ENCODE measurements around the gene SELENOV.

Gene SELENOV

GRCh38 chr19:39525205-39525604, 10.3 kb downstream of the SELENOV start:
- DNase-seq, result no peak

- no peak for DNase-seq
Measured at GRCh38 chr19:39531834-39532232, 16.9 kb downstream of the SELENOV start.

GRCh38 chr19:39532233-39533002, 17.5 kb downstream of the SELENOV start, which contains the start of gene EID2B:
TSS of gene EID2B (minus strand) at chr19:39532852. CDS start at chr19:39532802, 50 bp downstream.
- peak; percentile 93 for DNase-seq

GRCh38 chr19:39533003-39533512, 18.1 kb downstream of the SELENOV start:
- DNase-seq, result no peak

- DNase-seq, result no peak
Measured at GRCh38 chr19:39533791-39534190, 18.9 kb downstream of the SELENOV start.

- DNase-seq, result no peak
Measured at GRCh38 chr19:39539165-39539517, 24.2 kb downstream of the SELENOV start.

- DNase-seq, result peak; percentile 90
Measured at GRCh38 chr19:39539518-39540332, 24.8 kb downstream of the SELENOV start, which contains the start of gene EID2. TSS of gene EID2 (minus strand) at chr19:39540161. CDS start at chr19:39540079, 82 bp downstream.

- no peak for DNase-seq
Measured at GRCh38 chr19:39540333-39540673, 25.4 kb downstream of the SELENOV start.

- no peak for DNase-seq
Measured at GRCh38 chr19:39542206-39542605, 27.3 kb downstream of the SELENOV start.

- no peak for DNase-seq
Measured at GRCh38 chr19:39543477-39543857, 28.5 kb downstream of the SELENOV start.

- no peak for DNase-seq
Measured at GRCh38 chr19:39544226-39544903, 29.4 kb downstream of the SELENOV start.

GRCh38 chr19:39544911-39545310, 30.0 kb downstream of the SELENOV start:
- no peak for DNase-seq

GRCh38 chr19:39546599-39546998, 31.7 kb downstream of the SELENOV start:
- no peak for DNase-seq

GRCh38 chr19:39550197-39550596, 35.3 kb downstream of the SELENOV start:
- DNase-seq, result no peak

- DNase-seq, result no peak
Measured at GRCh38 chr19:39553082-39553652, 38.2 kb downstream of the SELENOV start.

GRCh38 chr19:39554701-39555311, 39.9 kb downstream of the SELENOV start:
- no peak for DNase-seq

- no peak for DNase-seq
Measured at GRCh38 chr19:39555883-39556282, 40.9 kb downstream of the SELENOV start.

GRCh38 chr19:39557811-39558623, 43.1 kb downstream of the SELENOV start:
- DNase-seq, result no peak

GRCh38 chr19:39558624-39559117, 43.7 kb downstream of the SELENOV start:
- no peak for DNase-seq

GRCh38 chr19:39563408-39563807, 48.5 kb downstream of the SELENOV start:
- DNase-seq, result no peak

GRCh38 chr19:39566064-39566463, 51.1 kb downstream of the SELENOV start:
- DNase-seq, result no peak

Measured in effector CD8-positive, alpha-beta T cell (primary cell).